EH (cell line): Measurements from ENCODE around the gene ADH1A.
"Not testable (repeated sequence)": the region's sequence is repeated elsewhere in the genome, so short reads cannot be mapped to it uniquely, and the experiment has no call there.

Experiments
- DNase-seq: peaks from one replicate; pipeline ENCODE4 v3.0.0-alpha.2; 2015; ENCODE audit warnings: low read depth

ADH1A gene

GRCh38 chr4:99281261-99281660 is 9.5 kb downstream of the ADH1A start:
- no peak for DNase-seq

DNA sequence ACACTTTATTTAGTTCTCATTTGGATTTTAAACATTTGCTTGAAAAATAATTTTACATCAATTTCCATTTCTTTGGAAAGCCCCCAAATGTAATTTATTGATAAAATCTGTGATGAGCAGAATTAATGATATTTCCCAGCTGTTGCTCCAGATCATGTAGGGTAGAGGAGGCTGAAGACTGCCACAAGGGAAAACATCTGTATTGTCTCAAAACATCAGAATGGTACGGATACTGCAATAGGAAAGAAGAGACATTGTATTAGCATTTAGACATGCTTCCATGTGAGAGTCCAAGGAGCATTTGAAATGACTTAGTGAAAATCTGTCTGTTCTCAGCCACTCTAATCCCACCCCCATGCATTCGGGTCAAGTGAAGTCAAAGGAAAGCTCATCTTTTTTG is 14.4 kb downstream of the ADH1A start:
- DNase-seq: no peak

DNA sequence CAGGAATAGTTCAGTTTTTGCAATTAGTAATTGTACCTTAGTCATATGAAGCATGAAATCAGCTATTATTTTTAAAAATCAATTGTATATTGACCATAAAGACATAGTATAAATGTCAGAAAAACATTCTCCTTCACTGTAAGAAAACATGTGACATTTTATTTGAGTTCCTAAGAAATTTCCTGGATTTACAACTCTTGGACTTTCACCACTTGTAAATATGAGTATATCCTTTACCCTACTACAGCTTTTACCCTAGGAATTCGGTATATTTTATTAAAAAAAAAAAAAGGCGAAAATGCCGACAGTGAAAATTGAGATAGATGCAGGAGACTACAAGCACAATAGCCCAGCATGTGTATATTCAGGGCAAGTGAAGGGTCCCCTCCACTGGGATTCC is 14.9 kb downstream of the ADH1A start:
- no peak for DNase-seq

DNA sequence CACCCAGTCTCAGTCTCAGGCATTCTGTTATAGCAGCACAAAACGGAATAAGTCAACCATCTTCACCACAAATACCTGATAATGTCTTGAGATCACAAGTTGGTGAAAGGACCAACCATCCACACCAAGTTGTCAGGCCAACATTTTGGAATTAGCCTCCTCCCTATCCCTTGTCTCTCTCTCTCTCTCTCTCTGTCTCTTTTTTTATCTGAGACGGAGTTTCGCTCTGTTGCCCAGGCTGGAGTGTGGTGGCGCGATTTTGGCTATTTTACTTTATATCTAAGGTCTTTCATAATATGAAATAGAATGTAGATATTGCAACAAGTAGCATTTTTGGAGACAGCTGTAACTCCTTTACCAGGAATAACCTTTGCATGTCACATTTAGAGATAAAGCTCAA is 15.7 kb downstream of the ADH1A start:
- DNase-seq: no peak

DNA sequence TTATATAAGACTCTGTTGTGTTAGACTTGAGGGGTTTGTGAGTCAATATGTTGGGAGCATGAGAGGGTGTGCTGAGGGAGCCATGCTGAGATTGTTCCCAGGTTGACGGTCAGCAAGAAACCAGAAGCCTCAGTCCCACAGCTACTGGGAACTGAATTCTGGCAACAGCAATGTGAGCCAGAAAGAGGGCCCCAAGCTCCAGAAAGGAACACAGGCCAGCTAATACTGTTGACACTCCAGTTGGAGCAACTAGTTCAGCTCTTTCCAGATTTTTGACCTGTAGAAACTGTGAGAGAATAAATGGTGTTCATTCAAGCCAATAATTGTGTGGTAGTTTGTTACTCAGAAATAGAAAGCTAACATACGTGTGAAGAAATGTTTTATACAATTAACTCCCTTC is 17.1 kb downstream of the ADH1A start:
- DNase-seq: no peak

DNA sequence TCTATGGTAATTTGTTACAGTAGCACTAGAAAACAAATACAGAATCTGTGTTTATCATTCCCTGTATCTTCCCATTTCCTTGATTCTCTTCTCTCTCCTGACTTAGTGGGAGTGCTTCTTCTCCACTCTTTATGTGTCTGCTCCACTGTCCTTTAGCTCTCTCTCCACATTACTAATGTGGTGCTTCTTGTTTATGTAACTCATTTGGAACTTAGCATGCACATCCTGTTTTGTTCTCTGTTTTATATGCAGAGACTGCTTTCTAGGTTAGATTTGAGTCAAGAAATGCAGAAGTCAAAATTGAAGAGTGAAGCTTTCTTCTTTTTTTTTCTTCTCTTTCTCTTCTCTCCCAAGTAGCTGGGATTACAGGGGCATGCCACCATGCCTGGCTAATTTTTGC is 25.9 kb downstream of the ADH1A start:
- DNase-seq: peak; percentile 5

DNA sequence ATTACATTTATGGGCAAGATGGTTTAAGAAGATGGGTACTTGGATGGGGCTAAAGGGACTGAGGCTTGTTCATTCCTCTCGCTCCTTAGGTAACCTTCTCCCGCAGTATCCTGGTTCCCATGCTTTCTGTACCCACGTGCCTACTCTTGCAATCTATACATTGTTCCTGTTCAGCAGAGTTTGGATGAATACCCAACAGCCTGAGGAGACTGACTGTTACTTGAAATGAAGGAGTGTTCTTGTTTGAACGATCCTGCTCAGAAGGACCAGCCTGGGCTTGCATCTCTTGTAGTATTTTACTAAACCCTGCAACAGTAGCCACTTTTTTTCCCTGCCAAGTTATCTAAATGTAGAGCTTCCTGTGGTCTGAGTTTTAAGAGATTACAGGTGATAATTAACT is 38.0 kb downstream of the ADH1A start:
- DNase-seq: no peak

- DNase-seq: peak; percentile 4
These were observed 42.1 kb downstream of the ADH1A start for GRCh38 chr4:99248714-99249113.

GRCh38 chr4:99235955-99236354 is 54.8 kb downstream of the ADH1A start:
- DNase-seq: no peak

- peak; percentile 53 for DNase-seq
These were observed 56.3 kb downstream of the ADH1A start for GRCh38 chr4:99234331-99235010.

- DNase-seq: not testable (repeated sequence)
These were observed 57.4 kb downstream of the ADH1A start for GRCh38 chr4:99233397-99233796.

GRCh38 chr4:99228706-99229105 is 62.1 kb downstream of the ADH1A start:
- peak; percentile 12 for DNase-seq

- DNase-seq: not testable (repeated sequence)
These were observed 63.1 kb downstream of the ADH1A start for GRCh38 chr4:99227646-99228045.
